GM06990 (cell line): Measurements from ENCODE around the gene CXXC5.

Experiments used
- DNase-seq: peaks from one replicate; pipeline ENCODE4 v3.0.0-alpha.2; 2011; ENCODE audit not compliant: insufficient read length; ENCODE audit errors: extremely low read depth
- H3K27me3 ChIP-seq: replicated peaks from 2 replicates; pipeline ENCODE4 v1.6.0; 2011; ENCODE audit warnings: low read length; ENCODE audit not compliant: control insufficient read depth, insufficient read depth
- H3K36me3 ChIP-seq: 2 replicates; pipeline ENCODE4 v1.5.1; 2011; ENCODE audit warnings: low read length; ENCODE audit not compliant: control insufficient read depth, insufficient read depth
- H3K4me3 ChIP-seq: replicated peaks from 2 replicates; pipeline ENCODE4 v1.5.1; 2011; ENCODE audit warnings: low read depth, mild to moderate bottlenecking, control low read depth, low read length
- CTCF ChIP-seq: IDR thresholded peaks from 2 replicates; pipeline ENCODE4 v1.5.1; 2011; ENCODE audit warnings: low read length, control low read depth, mild to moderate bottlenecking, inconsistent platforms; ENCODE audit not compliant: insufficient read depth, poor library complexity, severe bottlenecking

The CXXC5 gene

GRCh38 chr5:139687656-139688055, 39.5 kb downstream of the CXXC5 start:
- Histone ChIP-seq H3K4me3 (no peak overlapping the region), H3K36me3 (peaks cover 6% of the 10 kb centered on the region), H3K27me3 (no peaks in the 10 kb centered on the region)
- no peak for TF ChIP-seq CTCF
- DNase-seq: no peak

GRCh38 chr5:139688088-139688702, 40.0 kb downstream of the CXXC5 start:
- peaks cover 4% of the 10 kb centered on the region for H3K36me3 ChIP-seq
- no peak for TF ChIP-seq CTCF
- no peak overlapping the region for H3K4me3 ChIP-seq
- no peak for DNase-seq
- H3K27me3 ChIP-seq: no peaks in the 10 kb centered on the region

- Histone ChIP-seq H3K27me3 (no peaks in the 10 kb centered on the region), H3K36me3 (peaks cover 4% of the 10 kb centered on the region), H3K4me3 (no peak overlapping the region)
- no peak for TF ChIP-seq CTCF
- no peak for DNase-seq
Observed at GRCh38 chr5:139688751-139689372, 40.7 kb downstream of the CXXC5 start.

- Histone ChIP-seq H3K4me3 (no peak overlapping the region), H3K27me3 (no peaks in the 10 kb centered on the region), H3K36me3 (peaks cover under 1% of the 10 kb centered on the region)
- DNase-seq: no peak
- no peak for TF ChIP-seq CTCF
Observed at GRCh38 chr5:139689631-139690063, 41.5 kb downstream of the CXXC5 start.

- DNase-seq: no peak
- Histone ChIP-seq H3K27me3 (no peaks in the 10 kb centered on the region), H3K4me3 (no peak overlapping the region), H3K36me3 (no peaks in the 10 kb centered on the region; the same call in 1 of the 2 replicates)
- peak; percentile 55 for TF ChIP-seq CTCF
Observed at GRCh38 chr5:139690064-139690802, 42.1 kb downstream of the CXXC5 start.
